GM19328 (cell line): ENCODE measurements around the gene ANKFN1.

Experiments used
- ATAC-seq: cut with Tn5 transposase; IDR thresholded peaks from one replicate; pipeline ENCODE4 v1.9.1; 2021; ENCODE audit warnings: mild to moderate bottlenecking, moderate library complexity; ENCODE audit not compliant: unreplicated experiment

ANKFN1 gene

DNA sequence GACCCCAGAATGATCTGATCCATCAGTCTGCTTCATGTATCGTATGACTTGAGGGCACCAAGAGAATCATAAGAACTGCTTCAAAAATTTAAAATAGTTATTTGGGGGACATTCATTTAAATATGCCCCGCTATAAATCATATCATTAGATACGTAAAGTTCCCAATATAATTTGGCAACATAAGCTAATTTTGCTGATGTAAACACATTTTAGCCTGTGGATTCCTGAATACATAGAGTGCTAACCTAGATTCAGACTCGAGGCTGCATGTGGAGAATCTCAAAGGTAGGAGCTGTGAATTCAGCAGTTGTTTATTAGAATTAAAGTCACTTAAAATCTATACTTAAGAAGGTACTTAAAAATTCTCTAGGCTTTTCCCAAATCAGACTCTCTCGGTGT, 24.9 kb downstream of the ANKFN1 start:
- ATAC-seq, result no peak

DNA sequence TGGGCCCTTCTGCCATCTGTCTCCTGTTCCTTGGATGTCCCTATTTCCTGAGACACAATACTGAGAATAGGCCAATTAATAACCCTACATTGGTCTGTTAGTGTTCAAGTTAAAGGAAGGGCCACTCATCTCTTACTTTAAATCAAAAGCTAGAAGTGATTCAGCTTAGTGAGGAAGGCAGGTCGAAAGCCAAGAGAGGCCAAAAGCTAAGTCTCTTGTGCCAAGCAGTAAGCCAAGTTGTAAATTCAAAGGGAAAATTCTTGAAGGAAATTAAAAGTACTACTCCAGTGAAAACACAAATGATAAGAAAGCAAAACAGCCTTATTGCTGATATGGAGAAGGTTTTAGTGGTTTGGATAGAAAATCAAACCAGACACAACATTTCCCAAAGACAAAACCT, 28.8 kb downstream of the ANKFN1 start:
- ATAC-seq, result no peak

DNA sequence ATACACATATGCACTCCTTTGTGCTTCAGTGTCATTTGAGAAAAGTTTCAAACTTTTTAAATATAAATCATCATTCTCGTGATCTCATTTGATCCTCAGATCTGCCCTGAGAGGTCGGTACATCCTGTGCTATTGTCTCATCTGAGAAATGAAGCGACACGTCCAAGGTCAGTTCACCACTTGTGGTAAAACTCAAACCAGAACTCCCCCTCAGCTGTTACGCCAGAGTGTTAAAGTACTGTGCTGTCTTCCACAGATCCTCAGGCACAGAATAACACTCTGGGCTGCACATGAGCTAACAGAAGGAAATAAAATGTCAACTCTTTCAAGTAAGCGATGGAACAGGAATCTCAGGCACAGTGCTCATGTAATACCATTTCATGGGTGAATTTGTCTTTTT, 31.4 kb downstream of the ANKFN1 start:
- ATAC-seq, result no peak

DNA sequence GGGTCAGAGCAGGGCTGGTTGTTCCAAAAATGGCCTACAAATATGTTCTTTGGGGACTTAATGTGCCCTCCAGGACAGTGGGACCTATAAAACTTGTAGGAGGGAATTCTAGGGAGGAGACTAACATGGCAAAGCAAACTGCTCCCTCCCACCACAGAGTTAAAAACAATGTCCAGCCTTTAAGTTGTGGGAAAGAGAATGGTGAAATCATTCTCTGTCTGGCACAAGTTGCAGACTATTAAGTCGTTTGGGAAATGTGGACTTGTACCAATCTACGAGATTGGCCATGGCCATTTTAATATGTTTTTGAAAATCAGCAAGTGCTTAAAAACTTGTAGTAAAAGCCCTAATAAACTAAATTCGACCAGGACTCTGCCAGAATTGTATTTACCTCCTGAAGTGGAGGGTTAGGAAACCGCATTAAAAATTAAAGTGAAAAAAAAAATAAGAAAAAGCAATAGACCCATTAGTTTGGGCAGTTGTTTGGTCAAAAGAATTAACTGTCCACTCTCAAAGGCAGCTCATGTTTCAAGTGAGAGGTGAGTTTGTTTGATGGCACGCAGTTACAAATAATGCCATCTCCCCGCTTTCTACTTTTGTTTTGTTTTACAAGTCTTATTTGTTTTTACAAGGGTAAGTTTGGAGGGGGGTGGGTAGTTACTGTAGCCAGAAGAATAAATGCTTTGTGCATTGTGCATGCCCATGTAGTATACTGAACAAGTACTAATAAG, 32.4 kb downstream of the ANKFN1 start:
- ATAC-seq, result no peak

DNA sequence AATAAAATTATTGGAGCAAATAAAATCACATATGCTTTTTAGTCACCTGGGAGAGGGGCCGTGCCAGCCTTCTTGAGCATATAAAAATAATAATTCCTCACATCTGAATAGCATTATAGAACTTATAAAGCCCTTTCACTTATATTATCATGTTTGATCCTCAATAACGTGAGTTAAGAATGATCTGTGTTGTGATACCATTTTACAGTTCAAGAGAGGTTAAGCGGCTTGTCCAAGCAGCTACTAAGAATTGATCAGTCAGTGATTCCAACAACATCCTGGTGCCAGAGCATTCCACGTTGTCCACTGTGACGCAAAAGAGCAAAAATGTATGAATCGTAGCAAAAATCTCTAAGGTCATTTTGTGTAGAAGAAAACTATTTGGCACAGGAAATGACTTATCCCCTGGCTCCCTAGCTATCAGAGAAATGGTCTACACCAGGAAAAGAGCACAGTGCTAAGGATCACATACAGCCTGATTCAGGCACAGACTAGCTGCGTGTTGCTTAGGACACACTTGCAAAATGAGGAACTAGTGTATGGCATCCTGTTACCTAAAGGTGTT, 33.0 kb downstream of the ANKFN1 start:
- no peak for ATAC-seq

DNA sequence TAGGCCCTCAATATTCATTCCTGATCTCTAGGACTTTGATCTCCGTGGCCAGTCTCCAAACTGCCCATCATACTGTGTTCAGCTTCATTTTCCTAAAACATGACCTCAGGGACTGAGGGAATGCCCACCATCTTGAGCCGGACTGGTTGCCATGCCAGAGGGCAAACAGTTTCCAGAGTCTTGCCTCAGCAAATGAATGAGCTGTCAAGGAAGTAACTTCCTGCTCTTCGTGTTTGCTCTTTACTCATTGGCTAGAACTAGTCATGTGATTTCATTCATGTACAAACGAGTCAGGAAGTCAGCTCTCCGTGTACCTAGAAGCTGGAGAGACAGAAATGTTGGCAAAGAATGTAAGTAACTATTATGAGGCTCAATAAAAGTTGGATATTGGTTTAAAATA, 50.2 kb downstream of the ANKFN1 start:
- ATAC-seq, result no peak

DNA sequence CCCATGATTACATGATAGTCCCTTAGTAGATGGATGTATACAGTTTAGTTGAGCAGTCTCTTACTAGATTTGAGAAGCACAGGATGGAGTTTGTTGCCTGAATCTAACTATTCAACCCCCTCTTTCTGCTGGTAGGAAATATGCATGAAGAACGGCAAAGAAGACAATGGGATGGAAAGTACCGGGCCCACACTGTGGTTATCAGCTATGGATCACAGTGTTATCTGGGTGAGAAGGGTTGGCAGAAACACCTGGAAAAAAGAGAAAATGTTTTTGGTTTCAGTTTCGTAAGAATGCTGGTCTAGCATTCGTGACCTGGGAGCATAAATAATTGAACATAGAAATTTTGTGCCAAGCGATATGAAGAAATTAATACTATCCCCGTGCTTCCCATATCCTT, 53.1 kb downstream of the ANKFN1 start:
- no peak for ATAC-seq

DNA sequence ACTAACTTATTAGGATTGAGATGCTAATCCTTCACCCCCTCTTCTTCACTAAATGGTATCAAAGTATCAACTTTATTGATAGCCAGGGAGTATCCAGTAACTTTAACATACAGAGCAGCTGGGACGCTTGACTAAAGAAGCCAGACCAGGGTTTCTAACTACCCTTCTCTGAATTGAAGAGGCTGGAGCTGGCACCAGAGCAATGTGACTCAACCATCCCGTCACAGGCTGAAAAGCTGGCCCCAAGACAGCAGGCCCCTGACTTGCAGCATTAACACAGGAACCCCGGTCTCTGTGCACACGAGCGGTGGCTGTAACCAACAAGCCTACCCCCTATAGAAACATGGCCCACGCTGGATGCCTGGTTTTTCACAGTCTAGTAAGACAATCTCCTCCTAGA, 59.8 kb downstream of the ANKFN1 start:
- ATAC-seq, result no peak

DNA sequence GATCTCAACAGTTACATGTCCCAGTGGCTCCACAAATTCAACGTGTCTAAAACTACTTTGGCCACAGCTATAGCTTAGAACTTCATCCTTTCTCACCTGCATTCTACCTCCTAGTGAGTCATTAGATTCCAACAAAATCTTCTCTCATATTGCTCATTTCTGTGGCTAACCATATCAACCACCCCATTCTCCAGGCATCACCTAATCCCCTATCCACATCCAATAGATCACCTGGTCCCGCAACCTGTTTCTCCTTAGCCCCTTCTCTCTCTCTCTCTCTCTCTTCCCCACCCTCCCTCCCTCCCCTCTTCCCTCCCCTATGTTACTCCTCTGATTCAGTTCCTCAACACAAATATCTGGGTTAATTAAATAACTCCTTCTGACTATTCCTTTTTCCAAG, 64.6 kb downstream of the ANKFN1 start:
- ATAC-seq, result no peak

DNA sequence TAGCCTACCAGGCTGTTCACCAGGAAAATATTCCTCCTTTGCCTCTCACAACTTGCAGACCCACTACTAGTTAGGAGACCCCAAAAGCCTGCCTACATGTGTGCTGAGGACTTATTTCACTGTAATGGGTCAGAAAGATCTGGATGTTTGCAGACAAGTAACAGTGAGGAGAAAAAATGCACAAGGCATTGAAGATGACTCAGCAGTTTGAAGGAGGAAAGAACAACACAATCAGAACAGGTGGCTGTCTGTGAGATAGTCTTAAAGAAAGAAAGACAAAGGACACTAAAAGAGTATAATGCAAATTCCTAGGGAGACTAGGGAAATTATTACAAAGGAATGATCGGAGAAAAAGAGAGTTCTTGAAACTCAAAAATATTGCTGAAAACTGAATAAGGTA, 69.0 kb downstream of the ANKFN1 start:
- ATAC-seq, result no peak

DNA sequence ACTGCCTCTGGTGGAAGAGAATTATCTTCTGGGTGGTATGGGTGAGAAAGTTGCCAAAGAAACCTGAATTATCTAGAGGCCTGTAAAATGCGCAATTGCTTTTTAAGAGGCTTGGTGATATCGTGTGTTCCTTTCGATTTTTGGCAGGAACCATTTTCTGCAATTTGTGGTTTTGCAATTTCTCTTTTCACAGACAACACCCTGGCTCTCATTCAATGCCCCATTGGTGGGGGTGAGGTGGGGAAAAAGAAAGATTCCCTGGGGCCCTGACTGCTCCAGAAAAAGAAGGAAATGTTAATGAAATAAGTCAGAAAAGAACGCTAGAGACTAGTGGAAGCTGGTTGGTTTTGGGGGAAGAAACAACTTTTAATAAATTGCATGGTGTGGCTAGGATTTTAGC, 77.4 kb downstream of the ANKFN1 start:
- ATAC-seq, result no peak

DNA sequence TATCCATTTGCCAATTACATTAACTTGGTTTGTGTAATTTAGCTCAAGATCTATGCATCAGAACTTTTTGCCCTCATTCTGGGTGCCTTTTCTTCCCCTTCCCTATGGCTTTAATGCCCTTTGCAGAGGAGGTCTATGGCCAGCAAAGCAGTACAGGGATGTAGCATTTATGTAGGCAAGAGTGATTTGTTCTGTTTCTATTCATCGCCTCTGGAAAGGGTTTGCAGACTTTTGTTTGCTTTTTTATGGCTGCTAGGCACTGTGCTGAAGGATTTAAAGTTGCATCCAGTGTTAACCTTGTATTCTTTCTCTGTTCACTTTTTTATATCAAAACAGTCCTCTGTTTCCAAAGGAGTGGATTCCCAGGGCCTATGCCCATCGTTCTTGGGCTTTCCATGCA, 78.0 kb downstream of the ANKFN1 start:
- no peak for ATAC-seq

DNA sequence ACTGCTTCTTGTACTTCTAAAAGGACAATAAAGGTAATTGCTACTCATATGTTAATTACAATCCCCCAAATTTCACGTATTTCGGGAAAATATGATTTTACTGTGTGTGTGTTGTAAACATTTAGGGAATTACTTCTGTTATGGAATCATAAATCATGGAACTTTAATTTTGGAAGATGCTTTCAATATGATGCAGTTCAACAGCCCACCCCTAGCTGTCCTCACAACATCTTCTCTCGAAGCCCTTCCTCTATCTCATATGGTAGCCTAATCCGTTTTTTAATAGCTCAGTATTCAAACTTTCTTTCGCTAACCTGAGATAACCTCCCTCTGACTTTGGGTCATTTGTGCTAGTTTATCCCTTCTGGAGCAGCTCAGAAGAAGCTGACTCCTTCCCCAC, 78.4 kb downstream of the ANKFN1 start:
- ATAC-seq, result no peak

DNA sequence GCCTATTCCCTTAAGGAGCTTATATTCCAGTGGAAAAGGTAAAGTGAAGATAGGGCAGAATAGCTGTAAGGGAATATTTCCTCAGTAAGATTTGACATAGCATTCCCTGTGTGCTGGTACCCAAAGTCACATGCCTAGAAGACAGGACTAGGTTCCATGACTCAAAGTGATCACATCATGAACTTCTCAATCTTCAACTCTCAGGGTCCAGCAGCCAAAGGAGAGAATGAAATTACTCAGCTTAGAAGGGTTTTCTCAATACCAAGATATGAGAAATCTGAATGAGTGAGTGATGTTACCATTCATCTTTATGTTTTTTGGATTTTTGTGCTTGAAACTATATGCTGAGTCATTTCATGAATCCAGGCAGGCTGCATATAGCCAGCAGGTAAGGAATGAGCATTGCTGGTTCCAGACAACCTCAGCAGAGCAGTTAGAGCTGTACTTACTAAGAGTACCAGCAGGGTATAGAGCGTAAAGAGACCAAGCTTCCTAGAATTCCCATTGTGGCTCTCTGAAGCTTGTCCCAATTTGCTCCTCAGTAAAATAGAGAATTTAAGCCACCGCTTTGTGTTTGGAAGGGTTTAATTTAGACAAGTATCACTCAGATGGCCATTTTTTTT, 91.1 kb downstream of the ANKFN1 start:
- ATAC-seq, result no peak

DNA sequence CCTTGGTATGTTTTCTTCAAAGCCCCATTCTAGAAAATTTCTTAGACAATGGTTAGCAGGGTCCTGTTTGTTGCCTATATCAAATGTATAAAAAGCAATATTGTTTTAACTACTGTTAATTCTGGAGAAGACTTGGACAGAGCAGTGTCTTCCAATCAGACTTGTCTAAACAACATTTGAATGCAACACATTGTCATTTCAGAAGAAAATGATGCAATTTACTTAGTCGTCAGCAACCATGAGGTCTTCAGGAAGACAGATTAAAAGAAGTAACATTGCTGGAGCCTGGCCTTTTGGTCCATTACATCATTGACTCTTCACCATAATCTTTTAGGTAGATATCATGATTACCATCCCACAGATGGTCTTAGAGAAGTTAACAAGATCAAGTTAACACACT, 94.5 kb downstream of the ANKFN1 start:
- ATAC-seq, result no peak

DNA sequence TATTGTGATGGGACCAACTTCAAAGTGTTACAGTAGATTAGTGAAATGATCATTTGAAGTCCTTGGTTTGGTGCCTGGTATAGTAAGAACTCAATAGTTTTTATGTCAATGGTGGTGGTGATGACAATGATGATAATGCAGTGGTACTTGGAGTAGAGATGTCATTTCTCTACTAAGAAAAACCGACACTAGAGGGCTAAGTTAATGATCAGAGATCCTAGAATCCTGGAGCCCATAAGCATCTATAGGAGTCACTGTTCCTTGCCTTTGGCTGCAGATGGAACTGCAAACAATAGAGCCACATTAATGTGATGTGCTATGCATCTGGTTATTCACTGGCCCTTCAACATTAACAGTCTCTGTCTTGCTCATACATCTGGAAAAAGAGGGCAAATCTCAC, 103.8 kb downstream of the ANKFN1 start:
- no peak for ATAC-seq

DNA sequence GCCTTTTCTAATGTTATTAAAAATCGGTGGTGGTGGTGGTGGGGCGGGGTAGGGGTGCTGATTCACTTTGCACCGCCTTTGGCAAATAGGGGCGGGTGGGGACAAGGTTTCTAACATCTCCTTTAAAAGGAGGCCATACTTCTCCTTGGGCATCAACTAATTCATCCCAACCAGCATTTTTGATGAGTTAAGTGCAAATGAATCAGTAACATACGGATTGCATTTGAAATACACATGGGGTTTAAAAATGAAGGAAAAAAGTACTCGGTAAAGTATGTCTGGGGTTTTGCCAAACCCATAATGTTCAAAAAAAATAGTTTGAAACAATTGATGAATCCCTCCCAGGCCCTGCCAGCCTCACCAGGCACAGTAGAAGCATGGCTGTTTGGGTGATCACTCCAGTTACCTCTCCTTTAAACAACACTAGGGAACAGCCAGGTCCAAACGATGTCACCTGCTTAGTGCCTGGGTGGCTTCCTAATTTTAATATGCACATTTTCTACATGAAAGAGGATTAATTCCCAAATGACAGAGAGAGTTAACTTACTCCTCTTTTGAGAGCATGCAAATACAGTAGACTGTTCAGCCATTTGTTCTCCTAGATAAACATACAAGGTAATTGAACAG, 107.2 kb downstream of the ANKFN1 start:
- ATAC-seq, result no peak

DNA sequence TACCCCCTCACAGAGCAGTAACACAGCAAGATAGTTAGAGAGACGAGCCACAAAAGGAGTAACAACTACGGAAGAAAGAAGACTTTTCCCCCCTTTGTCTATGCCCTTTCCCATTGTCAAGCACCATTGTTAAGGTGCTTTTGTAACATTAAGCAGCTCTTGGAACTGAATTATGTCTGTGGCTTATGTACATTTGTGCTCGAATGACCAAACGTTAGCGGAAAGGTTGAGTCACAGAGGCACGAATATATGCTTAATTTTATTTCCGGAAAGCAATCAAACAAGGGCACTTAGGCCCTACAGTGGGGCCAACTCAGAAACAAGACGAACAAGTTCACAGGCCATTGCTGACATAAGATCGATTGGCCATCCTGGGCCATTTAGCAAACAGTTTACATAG, 109.5 kb downstream of the ANKFN1 start:
- no peak for ATAC-seq

DNA sequence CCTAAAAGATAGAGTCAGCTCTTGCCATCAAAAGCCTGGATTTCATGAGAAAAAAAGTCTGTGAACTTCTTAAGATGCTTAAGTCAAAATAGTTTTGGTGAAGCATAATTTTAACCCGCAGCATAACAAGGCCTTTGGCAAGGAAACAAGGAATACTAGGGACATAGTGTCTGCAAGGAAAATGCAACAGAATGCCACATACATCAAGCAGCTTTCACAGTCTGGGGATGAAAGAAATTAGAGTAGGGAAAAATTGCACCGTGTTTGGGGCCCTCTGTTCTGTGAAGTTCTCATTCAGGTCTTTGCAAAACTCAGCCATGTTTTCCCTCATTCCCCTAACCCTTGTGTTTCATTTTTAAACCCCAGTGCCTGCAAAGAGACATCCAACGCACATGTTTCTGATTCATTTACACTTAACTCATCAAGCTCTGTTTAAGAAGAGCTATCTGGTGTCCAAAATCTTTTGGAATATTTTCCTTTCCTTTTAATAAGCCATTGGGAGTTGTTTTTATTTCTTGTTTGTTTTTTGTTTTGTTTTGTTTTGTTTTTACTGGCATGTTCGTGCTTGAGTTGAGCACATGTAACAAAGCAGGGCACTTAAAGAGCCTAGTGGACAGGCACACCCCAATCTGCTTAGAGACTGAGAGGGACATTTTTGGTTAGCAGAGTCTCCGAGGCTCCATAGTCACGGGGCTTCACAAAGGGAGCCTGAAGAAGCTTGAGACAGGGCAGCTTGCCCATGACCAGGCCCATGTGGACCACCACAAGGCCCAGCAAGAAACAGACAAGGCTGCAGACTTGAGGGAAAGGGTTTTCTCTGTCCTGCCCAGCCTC, 116.5 kb downstream of the ANKFN1 start:
- no peak for ATAC-seq

DNA sequence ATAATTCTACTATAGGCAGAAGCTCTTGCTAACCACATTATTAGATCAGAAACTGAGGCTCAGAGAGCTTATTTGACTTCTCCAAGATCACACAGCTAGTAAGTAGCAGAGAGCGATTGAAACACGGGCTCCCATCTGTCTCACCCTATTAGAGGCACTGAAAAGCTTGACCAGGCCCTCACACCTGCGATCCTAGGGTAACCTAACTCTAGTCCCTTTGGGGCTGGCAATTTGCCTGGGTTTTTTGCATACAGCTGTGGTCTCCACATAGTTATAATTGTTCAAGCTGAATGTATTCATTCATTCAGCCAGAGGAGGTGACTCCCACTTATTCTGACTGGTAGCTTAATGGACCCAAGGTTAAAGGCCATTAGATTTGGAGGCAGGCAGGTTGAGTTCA, 121.2 kb downstream of the ANKFN1 start:
- no peak for ATAC-seq

DNA sequence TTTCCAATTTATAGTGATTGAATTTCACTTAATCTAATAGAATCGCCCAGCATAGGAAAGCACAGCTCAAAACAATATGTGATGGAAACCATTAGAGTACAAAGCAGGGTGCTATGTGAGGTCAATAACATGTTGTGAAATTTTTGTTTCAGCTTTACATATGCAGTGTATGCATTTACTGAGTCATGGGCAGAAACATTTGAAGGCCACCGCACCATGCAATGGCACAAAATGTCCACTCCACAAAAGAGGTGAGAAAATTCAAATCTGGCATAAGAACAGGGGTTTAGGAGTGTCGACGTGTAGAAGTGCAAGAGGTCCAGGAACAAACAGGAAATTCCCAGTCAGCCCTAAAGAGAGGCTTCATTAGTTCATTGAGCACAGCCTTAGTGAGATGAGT, 131.2 kb downstream of the ANKFN1 start:
- ATAC-seq, result no peak
